Measurements from ENCODE around the gene HSFX3.
A peak's percentile ranks its signal among the peaks of the same experiment; 100 is the strongest.

The HSFX3 gene

GRCh38 chrX:149511081-149511480 lies 38.6 kb downstream of the HSFX3 start:
- no peak overlapping the region for H3K4me3 ChIP-seq (ENCODE audit: low read depth, low read length)
- TF ChIP-seq CTCF (conservative IDR thresholded peaks at IDR 0.05; ENCODE audit: low read depth, low read length) = no peak
- no peak for DNase-seq (ENCODE audit: low read depth)

- no peak for DNase-seq (ENCODE audit: low read depth)
- peak; percentile 34 for TF ChIP-seq CTCF (conservative IDR thresholded peaks at IDR 0.05; ENCODE audit: low read depth, low read length)
- H3K4me3 ChIP-seq (ENCODE audit: low read depth, low read length) = no peak overlapping the region
Measured at GRCh38 chrX:149510386-149510785, 39.3 kb downstream of the HSFX3 start.

- no peak for DNase-seq (ENCODE audit: low read depth)
- no peak overlapping the region for H3K4me3 ChIP-seq (ENCODE audit: low read depth, low read length)
- TF ChIP-seq CTCF (conservative IDR thresholded peaks at IDR 0.05; ENCODE audit: low read depth, low read length) = no peak
Measured at GRCh38 chrX:149508467-149508866, 41.3 kb downstream of the HSFX3 start.

GRCh38 chrX:149506349-149506748 lies 43.4 kb downstream of the HSFX3 start:
- DNase-seq (ENCODE audit: low read depth) = no peak
- TF ChIP-seq CTCF (conservative IDR thresholded peaks at IDR 0.05; ENCODE audit: low read depth, low read length) = no peak
- no peak overlapping the region for H3K4me3 ChIP-seq (ENCODE audit: low read depth, low read length)

- no peak overlapping the region for H3K4me3 ChIP-seq (ENCODE audit: low read depth, low read length)
- no peak for TF ChIP-seq CTCF (conservative IDR thresholded peaks at IDR 0.05; ENCODE audit: low read depth, low read length)
- DNase-seq (ENCODE audit: low read depth) = no peak
Measured at GRCh38 chrX:149505671-149506070, 44.1 kb downstream of the HSFX3 start.

- no peak for TF ChIP-seq CTCF (conservative IDR thresholded peaks at IDR 0.05; ENCODE audit: low read depth, low read length)
- peak; percentile 86 for DNase-seq (ENCODE audit: low read depth)
- peak within 1 kb of the TSS; percentile 72 for H3K4me3 ChIP-seq (ENCODE audit: low read depth, low read length)
Measured at GRCh38 chrX:149504915-149505651, 44.6 kb downstream of the HSFX3 start, which contains the start of gene IDS. TSS of gene IDS (minus strand) at chrX:149505306. CDS start at chrX:149505137, 169 bp downstream.

Data from choroid plexus epithelial cell (primary cell).